NCI-H446 (cell line): ENCODE results near the gene ADM2.

Experiments used
- DNase-seq, 2 experiments: peaks; one replicate each; lab custom pipeline; 2025; lab: John Stamatoyannopoulos, UW

The ADM2 gene

GRCh38 chr22:50485221-50486131 is 4.1 kb downstream of the ADM2 start:
- no peak for DNase-seq

- no peak for DNase-seq
Observed at GRCh38 chr22:50486561-50487289, 5.4 kb downstream of the ADM2 start, which contains the start of gene MIOX. TSS of gene MIOX (plus strand) at chr22:50486859. CDS start at chr22:50486898, 39 bp downstream.

GRCh38 chr22:50487290-50488005 is 6.1 kb downstream of the ADM2 start:
- no peak for DNase-seq

GRCh38 chr22:50488006-50488677 is 6.8 kb downstream of the ADM2 start:
- no peak for DNase-seq

- no peak for DNase-seq
Observed at GRCh38 chr22:50488886-50489285, 7.5 kb downstream of the ADM2 start.

GRCh38 chr22:50489363-50490243 is 8.3 kb downstream of the ADM2 start:
- no peak for DNase-seq

GRCh38 chr22:50490531-50491308 is 9.4 kb downstream of the ADM2 start:
- no peak for DNase-seq

- no peak for DNase-seq
Observed at GRCh38 chr22:50497093-50497492, 15.8 kb downstream of the ADM2 start.

- DNase-seq: peak in 1 of 2 experiments; percentile 78
Observed at GRCh38 chr22:50498322-50498890, 17.1 kb downstream of the ADM2 start.

- no peak for DNase-seq
Observed at GRCh38 chr22:50500452-50500851, 19.1 kb downstream of the ADM2 start.

GRCh38 chr22:50502096-50502495 is 20.8 kb downstream of the ADM2 start:
- no peak for DNase-seq

- DNase-seq: no peak
Observed at GRCh38 chr22:50502628-50503474, 21.5 kb downstream of the ADM2 start.

- DNase-seq: no peak
Observed at GRCh38 chr22:50503475-50504145, 22.3 kb downstream of the ADM2 start.

GRCh38 chr22:50504369-50505211 is 23.2 kb downstream of the ADM2 start:
- DNase-seq: no peak

GRCh38 chr22:50505276-50505775 is 24.0 kb downstream of the ADM2 start:
- DNase-seq: no peak

- no peak for DNase-seq
Observed at GRCh38 chr22:50505776-50506610, 24.6 kb downstream of the ADM2 start.
